A673 (cell line): Measurements from ENCODE around the gene HNRNPK. TPM values are rescaled to one million over a fixed set of nuclear protein-coding genes. Genes with fewer than 3 reads are reported as not detected.

Source experiments
- BruUV-seq: library from RNA; stranded (reverse); fragments of 400-500 nt; replicated peaks from 2 replicates; lab custom pipeline; 2021; lab: Mats Ljungman, UMichigan
- CTCF ChIA-PET: fragments of 300-600 bp; sonication (Branson Sonifier 250); formaldehyde crosslinking; loops from one replicate; lab custom pipeline; 2022; ENCODE audit warnings: antibody characterized with exemption; lab: Charles Lee
- POLR2A ChIA-PET: fragments of 300-600 bp; sonication (Branson Sonifier 250); formaldehyde crosslinking; loops from one replicate; lab custom pipeline; 2022; ENCODE audit warnings: antibody characterized with exemption; ENCODE audit not compliant: low non-redundant PET; lab: Charles Lee
- DNase-seq: peaks from one replicate; pipeline ENCODE4 v3.0.0-alpha.2; 2015; ENCODE audit warnings: low spot score
- H3K27ac ChIP-seq: fragments of 200-600 bp; sonication (generic); 2 replicates; pipeline ENCODE4 v1.5.1; 2016; ENCODE audit warnings: mixed run types, low read depth, mild to moderate bottlenecking, mixed read lengths, antibody characterized with exemption, low read length; ENCODE audit not compliant: poor library complexity, severe bottlenecking
- H3K27me3 ChIP-seq: fragments of 200-600 bp; sonication (generic); replicated peaks from 2 replicates; pipeline ENCODE4 v1.6.1; 2017; ENCODE audit warnings: mixed run types, low read depth, mild to moderate bottlenecking, mixed read lengths, antibody characterized with exemption, low read length; ENCODE audit not compliant: insufficient read depth, poor library complexity
- H3K36me3 ChIP-seq: fragments of 200-600 bp; sonication (generic); 2 replicates; pipeline ENCODE4 v1.6.1; 2016; ENCODE audit warnings: mixed run types, mild to moderate bottlenecking, mixed read lengths, antibody characterized with exemption, low read length; ENCODE audit not compliant: insufficient read depth, poor library complexity, severe bottlenecking
- H3K4me1 ChIP-seq: fragments of 200-600 bp; sonication (generic); 2 replicates; pipeline ENCODE4 v1.6.1; 2017; ENCODE audit warnings: mixed run types, mild to moderate bottlenecking, mixed read lengths, antibody characterized with exemption, low read length; ENCODE audit not compliant: insufficient read depth, poor library complexity, severe bottlenecking
- H3K4me3 ChIP-seq: fragments of 200-600 bp; sonication (generic); 2 replicates; pipeline ENCODE4 v1.5.1; 2016; ENCODE audit warnings: low read depth, mixed run types, mild to moderate bottlenecking, mixed read lengths, low read length; ENCODE audit not compliant: poor library complexity, severe bottlenecking
- H3K9me3 ChIP-seq: fragments of 200-600 bp; sonication (generic); 2 replicates; pipeline ENCODE4 v1.6.1; 2016; ENCODE audit warnings: mixed run types, low read depth, mild to moderate bottlenecking, mixed read lengths, antibody characterized with exemption, low read length; ENCODE audit not compliant: poor library complexity, severe bottlenecking
- EZH2 ChIP-seq: fragments of 200-600 bp; sonication (generic); IDR thresholded peaks from 2 replicates; pipeline ENCODE4 v1.6.1; 2017; ENCODE audit warnings: borderline replicate concordance, low read depth, mild to moderate bottlenecking, mixed read lengths, antibody characterized with exemption, low read length; ENCODE audit not compliant: poor library complexity, severe bottlenecking
- intact Hi-C: fragments of 100-400 bp; cut with micrococcal nuclease; formaldehyde crosslinking; loops from one replicate; pipeline ENCODE4 v1.10.0; 2022; ENCODE audit not compliant: unreplicated experiment
- total RNA-seq: library from RNA; stranded (reverse); gene quantifications from 2 replicates; pipeline ENCODE4 v1.2.3, GENCODE V29; 2021
- TF ChIP-seq, protein P1 (sequence below): fragments of 300-800, 200-600 bp; sonication (generic); conservative IDR thresholded peaks from 2 replicates; pipeline ENCODE4 v1.5.1; 2017; ENCODE audit warnings: low read depth, mild to moderate bottlenecking, antibody characterized with exemption, low read length, moderate library complexity, mixed read lengths

The HNRNPK gene
- total RNA-seq, 1 experiment from 2014 or later, result 872 TPM

DNA sequence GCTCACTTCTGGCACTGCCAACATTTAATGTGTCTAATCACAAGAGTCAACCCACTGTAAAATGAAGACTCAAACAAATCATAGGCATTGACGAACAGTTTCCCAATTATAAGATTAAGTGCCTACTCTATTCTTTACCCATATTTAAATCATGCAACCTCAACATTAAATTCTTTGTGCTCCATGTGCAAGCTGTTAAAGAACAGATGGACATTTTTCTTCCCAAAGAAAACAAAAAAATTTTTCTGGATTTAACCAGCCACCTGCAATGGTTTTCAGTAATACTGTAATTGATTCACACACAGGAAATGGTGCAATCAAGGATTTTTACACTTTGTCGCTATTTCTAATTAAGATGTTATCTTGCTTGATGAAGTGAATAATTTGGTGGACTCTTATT, 3.6 kb downstream of the HNRNPK start:
- ChIA-PET POLR2A (no interaction called here), CTCF (no interaction called here)
- TF ChIP-seq, protein P1, sequence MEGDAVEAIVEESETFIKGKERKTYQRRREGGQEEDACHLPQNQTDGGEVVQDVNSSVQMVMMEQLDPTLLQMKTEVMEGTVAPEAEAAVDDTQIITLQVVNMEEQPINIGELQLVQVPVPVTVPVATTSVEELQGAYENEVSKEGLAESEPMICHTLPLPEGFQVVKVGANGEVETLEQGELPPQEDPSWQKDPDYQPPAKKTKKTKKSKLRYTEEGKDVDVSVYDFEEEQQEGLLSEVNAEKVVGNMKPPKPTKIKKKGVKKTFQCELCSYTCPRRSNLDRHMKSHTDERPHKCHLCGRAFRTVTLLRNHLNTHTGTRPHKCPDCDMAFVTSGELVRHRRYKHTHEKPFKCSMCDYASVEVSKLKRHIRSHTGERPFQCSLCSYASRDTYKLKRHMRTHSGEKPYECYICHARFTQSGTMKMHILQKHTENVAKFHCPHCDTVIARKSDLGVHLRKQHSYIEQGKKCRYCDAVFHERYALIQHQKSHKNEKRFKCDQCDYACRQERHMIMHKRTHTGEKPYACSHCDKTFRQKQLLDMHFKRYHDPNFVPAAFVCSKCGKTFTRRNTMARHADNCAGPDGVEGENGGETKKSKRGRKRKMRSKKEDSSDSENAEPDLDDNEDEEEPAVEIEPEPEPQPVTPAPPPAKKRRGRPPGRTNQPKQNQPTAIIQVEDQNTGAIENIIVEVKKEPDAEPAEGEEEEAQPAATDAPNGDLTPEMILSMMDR, result no peak
- TF ChIP-seq EZH2, result no peak
- H3K36me3 ChIP-seq, result peaks cover 79% of the 10 kb centered on the region
- H3K27me3 ChIP-seq, result no peaks in the 10 kb centered on the region
- intact Hi-C loops, result no loop called here
- DNase-seq, result peak; percentile 65
- peak overlapping the region; percentile 86 for H3K4me3 ChIP-seq
- peak overlapping the region; percentile 99 for H3K27ac ChIP-seq
- BruUV-seq, result no TSS peak
- H3K9me3 ChIP-seq, result no peaks in the 10 kb centered on the region
- H3K4me1 ChIP-seq, result peaks cover 47% of the 10 kb centered on the region

GRCh38 chr9:83975300-83975699, 4.7 kb downstream of the HNRNPK start:
- Histone ChIP-seq H3K9me3 (no peaks in the 10 kb centered on the region), H3K4me3 (no peak overlapping the region), H3K27ac (peak overlapping the region; percentile 99), H3K4me1 (peaks cover 47% of the 10 kb centered on the region), H3K36me3 (peaks cover 90% of the 10 kb centered on the region), H3K27me3 (no peaks in the 10 kb centered on the region)
- TF ChIP-seq EZH2, result no peak
- TF ChIP-seq, protein P1, result no peak
- CTCF ChIA-PET, result no interaction called here
- POLR2A ChIA-PET, result no interaction called here
- BruUV-seq, result no TSS peak
- DNase-seq, result no peak
- intact Hi-C loops, result no loop called here

DNA sequence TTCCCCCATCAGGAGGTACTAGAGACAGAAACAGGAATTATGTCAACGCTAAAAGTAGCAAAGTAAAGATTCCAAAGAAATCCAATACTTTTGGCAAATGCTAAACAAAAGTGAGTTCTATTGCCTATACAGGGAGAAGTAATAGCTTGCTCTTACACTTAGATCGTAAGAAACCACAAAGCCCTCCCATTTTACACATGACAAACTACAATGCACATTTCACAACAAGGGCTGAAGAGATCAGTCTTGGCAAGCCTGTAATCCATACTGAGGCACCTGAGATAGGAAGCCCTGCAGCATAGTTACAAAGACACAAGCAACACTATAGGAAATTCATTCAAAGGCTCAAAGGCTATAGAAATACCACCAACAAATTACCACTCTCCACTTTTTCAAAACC, 7.7 kb downstream of the HNRNPK start:
- Histone ChIP-seq H3K4me3 (no peak overlapping the region), H3K36me3 (peaks cover 99% of the 10 kb centered on the region), H3K27me3 (no peaks in the 10 kb centered on the region), H3K4me1 (peaks cover 38% of the 10 kb centered on the region), H3K9me3 (no peaks in the 10 kb centered on the region), H3K27ac (no peak overlapping the region)
- intact Hi-C loops, result no loop called here
- POLR2A ChIA-PET, result no interaction called here
- TF ChIP-seq, protein P1, result no peak
- CTCF ChIA-PET, result no interaction called here
- no peak for DNase-seq
- BruUV-seq, result no TSS peak
